ENCODE data around the gene BTN2A1. TPM values are rescaled to one million over a fixed set of nuclear protein-coding genes. Genes with fewer than 3 reads are reported as not detected.

BTN2A1 gene
- total RNA-seq, 4 donors from 2014 or later = 15.3 to 35.8 (median 20.7) TPM

DNA sequence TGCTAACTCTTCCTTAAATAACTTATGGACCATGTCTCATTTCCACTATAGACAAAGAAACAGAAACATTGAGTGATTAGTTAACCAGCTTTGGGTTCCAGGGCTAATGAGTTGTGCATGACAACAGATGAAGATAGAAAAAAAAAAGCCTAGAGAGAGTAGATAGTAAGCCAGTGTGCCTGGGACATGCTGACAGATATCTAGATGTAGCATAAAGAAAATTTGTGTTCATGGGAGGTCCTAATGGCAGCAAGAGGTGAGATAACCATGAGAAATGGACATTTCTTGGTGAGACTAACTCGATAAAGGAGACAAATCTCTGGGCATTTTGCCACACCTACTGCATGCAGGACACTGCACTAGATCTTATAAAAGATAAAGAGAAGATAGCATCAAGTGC is 20.2 kb upstream of the BTN2A1 start:
- WGBS, 2 donors (ENCODE audit: low coverage in 1 of 2) = 67 to 88% methylated on average over 1 of the region's 1 CpG
- Histone ChIP-seq H3K4me3 (no peak overlapping the region), H3K27ac (no peak overlapping the region), H3K4me1 (peaks cover 0 to 26% (median 11%) of the 10 kb centered on the region in 4 donors), H3K9me3 (no peaks in the 10 kb centered on the region), H3K27me3 (no peaks in the 10 kb centered on the region), H3K36me3 (no peaks in the 10 kb centered on the region)
- in situ Hi-C loops (cut with MboI; ENCODE audit: low pct_ligation_motif_present in 1 of 4, low pct_unique_long_range_greater_than_20kb in 1 of 4, low sequenced_read_pairs in 3 of 4) (no loop called here), intact Hi-C loops (cut with DNase I; ENCODE audit: low total_unique reads) (no loop called here)
- DNase-seq = no peak
- TF ChIP-seq POLR2AphosphoS5 (IDR thresholded peaks at IDR 0.05) (no peak), EP300 (IDR thresholded peaks at IDR 0.05; ENCODE audit: low read depth) (no peak), POLR2A (IDR thresholded peaks at IDR 0.05) (no peak)
- TF ChIP-seq, protein P1, sequence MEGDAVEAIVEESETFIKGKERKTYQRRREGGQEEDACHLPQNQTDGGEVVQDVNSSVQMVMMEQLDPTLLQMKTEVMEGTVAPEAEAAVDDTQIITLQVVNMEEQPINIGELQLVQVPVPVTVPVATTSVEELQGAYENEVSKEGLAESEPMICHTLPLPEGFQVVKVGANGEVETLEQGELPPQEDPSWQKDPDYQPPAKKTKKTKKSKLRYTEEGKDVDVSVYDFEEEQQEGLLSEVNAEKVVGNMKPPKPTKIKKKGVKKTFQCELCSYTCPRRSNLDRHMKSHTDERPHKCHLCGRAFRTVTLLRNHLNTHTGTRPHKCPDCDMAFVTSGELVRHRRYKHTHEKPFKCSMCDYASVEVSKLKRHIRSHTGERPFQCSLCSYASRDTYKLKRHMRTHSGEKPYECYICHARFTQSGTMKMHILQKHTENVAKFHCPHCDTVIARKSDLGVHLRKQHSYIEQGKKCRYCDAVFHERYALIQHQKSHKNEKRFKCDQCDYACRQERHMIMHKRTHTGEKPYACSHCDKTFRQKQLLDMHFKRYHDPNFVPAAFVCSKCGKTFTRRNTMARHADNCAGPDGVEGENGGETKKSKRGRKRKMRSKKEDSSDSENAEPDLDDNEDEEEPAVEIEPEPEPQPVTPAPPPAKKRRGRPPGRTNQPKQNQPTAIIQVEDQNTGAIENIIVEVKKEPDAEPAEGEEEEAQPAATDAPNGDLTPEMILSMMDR (IDR thresholded peaks at IDR 0.05) = no peak

- in situ Hi-C loops (cut with MboI; ENCODE audit: low pct_ligation_motif_present in 1 of 4, low pct_unique_long_range_greater_than_20kb in 1 of 4, low sequenced_read_pairs in 3 of 4) (no loop called here), intact Hi-C loops (cut with DNase I; ENCODE audit: low total_unique reads) (no loop called here)
- Histone ChIP-seq H3K4me3 (no peak overlapping the region), H3K36me3 (no peaks in the 10 kb centered on the region), H3K27ac (no peak overlapping the region), H3K27me3 (no peaks in the 10 kb centered on the region), H3K4me1 (peaks cover 0 to 27% (median 11%) of the 10 kb centered on the region in 4 donors), H3K9me3 (no peaks in the 10 kb centered on the region)
- TF ChIP-seq, protein P1 (IDR thresholded peaks at IDR 0.05) = no peak
- TF ChIP-seq POLR2AphosphoS5 (IDR thresholded peaks at IDR 0.05) = no peak
- no peak for TF ChIP-seq EP300 (IDR thresholded peaks at IDR 0.05; ENCODE audit: low read depth)
- no peak for TF ChIP-seq POLR2A (IDR thresholded peaks at IDR 0.05)
- WGBS, 2 donors (ENCODE audit: low coverage in 1 of 2) = 100% methylated on average over 1 of the region's 1 CpG
- DNase-seq = no peak
These were observed 19.8 kb upstream of the BTN2A1 start for GRCh38 chr6:26438000-26438399.

DNA sequence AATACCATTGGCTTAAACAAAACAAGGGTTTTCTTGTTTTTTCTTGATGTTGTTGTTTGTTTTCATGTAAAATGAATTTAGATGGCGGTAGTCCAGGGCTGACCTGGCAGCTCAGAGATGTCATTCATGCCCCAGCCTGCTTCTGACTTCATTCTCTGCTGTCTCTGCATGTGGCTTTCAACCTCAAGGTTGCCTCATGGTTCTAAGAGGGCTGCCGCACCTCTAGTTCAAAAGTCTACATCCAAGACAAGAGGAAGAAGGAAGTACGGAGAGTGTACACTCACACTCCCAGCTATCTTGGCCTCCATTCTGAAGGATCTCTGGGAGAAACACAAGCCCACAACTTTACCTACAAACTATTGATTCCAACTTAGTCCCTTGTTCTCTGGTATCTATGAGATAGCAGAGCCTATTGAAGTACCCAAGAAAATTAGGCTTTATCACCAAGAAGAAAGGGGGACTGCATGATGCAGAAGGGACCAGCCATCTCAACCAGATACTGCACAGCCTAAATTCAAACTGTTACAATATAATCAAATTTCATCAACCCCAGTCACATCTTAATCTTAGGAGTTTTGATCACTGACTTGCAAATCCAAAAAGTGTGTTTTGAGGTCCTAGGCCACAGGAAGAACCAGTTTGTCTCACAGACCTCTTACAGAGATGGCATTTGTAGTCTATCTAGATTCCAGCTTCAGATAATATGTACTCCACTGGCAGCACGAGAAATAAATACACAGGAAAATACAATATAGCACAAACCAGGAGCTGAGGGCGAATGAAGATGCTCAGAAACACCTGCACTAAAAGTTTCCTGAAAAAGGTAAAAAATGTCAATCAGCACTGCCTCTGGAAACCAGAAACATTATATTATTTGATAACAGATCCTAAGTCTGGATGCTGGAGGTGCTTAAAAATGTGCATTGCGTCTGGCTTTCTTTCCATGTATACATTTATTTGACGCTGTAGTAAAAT is 18.3 kb upstream of the BTN2A1 start:
- H3K4me1 ChIP-seq = peaks cover 0 to 27% (median 11%) of the 10 kb centered on the region in 4 donors
- no peaks in the 10 kb centered on the region for H3K9me3 ChIP-seq
- in situ Hi-C loops (cut with MboI; ENCODE audit: low pct_ligation_motif_present in 1 of 4, low pct_unique_long_range_greater_than_20kb in 1 of 4, low sequenced_read_pairs in 3 of 4) = no loop called here
- H3K27me3 ChIP-seq = no peaks in the 10 kb centered on the region
- no peaks in the 10 kb centered on the region for H3K36me3 ChIP-seq
- peak overlapping the region in 3 of 4 donors; percentile 43 to 61 (median 56) for H3K4me3 ChIP-seq
- peak overlapping the region; percentile 86 to 91 (median 88) for H3K27ac ChIP-seq
- TF ChIP-seq, protein P1 (IDR thresholded peaks at IDR 0.05) = peak in 1 of 5 experiments; percentile 22
- no peak for TF ChIP-seq POLR2AphosphoS5 (IDR thresholded peaks at IDR 0.05)
- intact Hi-C loops (cut with DNase I; ENCODE audit: low total_unique reads) = no loop called here
- WGBS, 2 donors (ENCODE audit: low coverage in 1 of 2) = 49 to 50% methylated on average over 4 to 7 of the region's 7 CpGs
- DNase-seq = no peak

- DNase-seq = no peak
- H3K9me3 ChIP-seq = no peaks in the 10 kb centered on the region
- TF ChIP-seq EP300 (IDR thresholded peaks at IDR 0.05; ENCODE audit: low read depth) (no peak), POLR2A (IDR thresholded peaks at IDR 0.05) (no peak), POLR2AphosphoS5 (IDR thresholded peaks at IDR 0.05) (no peak)
- TF ChIP-seq, protein P1 (IDR thresholded peaks at IDR 0.05) = no peak
- no peaks in the 10 kb centered on the region for H3K36me3 ChIP-seq
- in situ Hi-C loops (cut with MboI; ENCODE audit: low pct_ligation_motif_present in 1 of 4, low pct_unique_long_range_greater_than_20kb in 1 of 4, low sequenced_read_pairs in 3 of 4) (no loop called here), intact Hi-C loops (cut with DNase I; ENCODE audit: low total_unique reads) (no loop called here)
- H3K27me3 ChIP-seq = no peaks in the 10 kb centered on the region
- H3K27ac ChIP-seq = peak overlapping the region; percentile 86 to 91 (median 88)
- peaks cover 0 to 32% (median 11%) of the 10 kb centered on the region in 4 donors for H3K4me1 ChIP-seq
- H3K4me3 ChIP-seq = peak overlapping the region; percentile 34 to 61 (median 50)
- 8 to 25% methylated on average over 2 of the region's 2 CpGs for WGBS, 2 donors (ENCODE audit: low coverage in 1 of 2)
These were observed 16.8 kb upstream of the BTN2A1 start for GRCh38 chr6:26440977-26441358.

All from transverse colon (tissue), 4 donors.